PC-3 (cell line): ENCODE data around the gene PIEZO2.

ENCODE experiments used
- EZH2 ChIP-seq: fragments of 300-600 bp; sonication (generic); IDR thresholded peaks from one replicate; pipeline ENCODE4 v1.6.1; 2017; ENCODE audit warnings: antibody characterized with exemption, mild to moderate bottlenecking, low read length; ENCODE audit not compliant: unreplicated experiment
- TF ChIP-seq, protein P1 (sequence below): fragments of 300-600 bp; sonication (generic); conservative IDR thresholded peaks from 2 replicates; pipeline ENCODE4 v1.5.1; 2017; ENCODE audit warnings: antibody characterized with exemption, low read depth, mild to moderate bottlenecking, low read length

- TF ChIP-seq EZH2: no peak
- TF ChIP-seq, protein P1, sequence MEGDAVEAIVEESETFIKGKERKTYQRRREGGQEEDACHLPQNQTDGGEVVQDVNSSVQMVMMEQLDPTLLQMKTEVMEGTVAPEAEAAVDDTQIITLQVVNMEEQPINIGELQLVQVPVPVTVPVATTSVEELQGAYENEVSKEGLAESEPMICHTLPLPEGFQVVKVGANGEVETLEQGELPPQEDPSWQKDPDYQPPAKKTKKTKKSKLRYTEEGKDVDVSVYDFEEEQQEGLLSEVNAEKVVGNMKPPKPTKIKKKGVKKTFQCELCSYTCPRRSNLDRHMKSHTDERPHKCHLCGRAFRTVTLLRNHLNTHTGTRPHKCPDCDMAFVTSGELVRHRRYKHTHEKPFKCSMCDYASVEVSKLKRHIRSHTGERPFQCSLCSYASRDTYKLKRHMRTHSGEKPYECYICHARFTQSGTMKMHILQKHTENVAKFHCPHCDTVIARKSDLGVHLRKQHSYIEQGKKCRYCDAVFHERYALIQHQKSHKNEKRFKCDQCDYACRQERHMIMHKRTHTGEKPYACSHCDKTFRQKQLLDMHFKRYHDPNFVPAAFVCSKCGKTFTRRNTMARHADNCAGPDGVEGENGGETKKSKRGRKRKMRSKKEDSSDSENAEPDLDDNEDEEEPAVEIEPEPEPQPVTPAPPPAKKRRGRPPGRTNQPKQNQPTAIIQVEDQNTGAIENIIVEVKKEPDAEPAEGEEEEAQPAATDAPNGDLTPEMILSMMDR: no peak
Measured at GRCh38 chr18:11043694-11044093, 105.7 kb downstream of the PIEZO2 start.
